Tibial artery (tissue), 4 donors: ENCODE results near the gene BEST4.
"Not testable (repeated sequence)": the region's sequence is repeated elsewhere in the genome, so short reads cannot be mapped to it uniquely, and the experiment has no call there.

Experiments
- DNase-seq, 2 donors: peaks; one replicate each; pipeline ENCODE4 v3.0.0-alpha.2; 2019
- H3K27ac ChIP-seq, 2 donors: fragments of 200-600 bp; sonication (generic) in 1 of 2; 1 replicate in 1 of 2; 2 replicates in 1 of 2; pipeline ENCODE4 v1.5.1; 2018 to 2019; ENCODE audit warnings: mild to moderate bottlenecking in 1 of 2
- H3K27me3 ChIP-seq, 2 donors: fragments of 200-600 bp; sonication (generic) in 1 of 2; one replicate each; pipeline versions ENCODE4 v1.5.1 to v1.6.0; 2016 to 2019
- H3K36me3 ChIP-seq, 3 donors: fragments of 200-600 bp; sonication (generic) in 2 of 3; one replicate each; pipeline ENCODE4 v1.5.1; 2016 to 2019; ENCODE audit warnings: mild to moderate bottlenecking in 2 of 3
- H3K4me1 ChIP-seq, 4 donors: fragments of 200-600 bp; sonication (generic) in 2 of 4; 1 replicate in 3 of 4; 2 replicates in 1 of 4; pipeline ENCODE4 v1.5.1; 2016 to 2019
- H3K4me3 ChIP-seq, 2 donors: fragments of 200-600 bp; sonication (generic) in 1 of 2; 1 replicate in 1 of 2; 2 replicates in 1 of 2; pipeline ENCODE4 v1.5.1; 2018 to 2019; ENCODE audit warnings: mild to moderate bottlenecking in 2 of 2
- H3K9me3 ChIP-seq, 3 donors: fragments of 200-600 bp; sonication (generic) in 1 of 3; one replicate each; pipeline ENCODE4 v1.5.1; 2016 to 2019
- CTCF ChIP-seq, 2 experiments: fragments of 200-600 bp in 1 of 2; fragments of 450-650 bp in 1 of 2; IDR thresholded peaks; one replicate each; pipeline ENCODE4 v1.5.1; 2017 to 2019; ENCODE audit warnings: antibody characterized with exemption in 2 of 2, mild to moderate bottlenecking in 1 of 2, moderate library complexity in 1 of 2
- intact Hi-C: fragments of 100-400 bp; cut with DNase I; formaldehyde crosslinking; loops from one replicate; pipeline ENCODE4 v1.15.0; 2023; ENCODE audit warnings: low total_unique reads

BEST4 gene

GRCh38 chr1:44826375-44827196, 38.6 kb upstream of the BEST4 start:
- no peaks in the 10 kb centered on the region for H3K4me1 ChIP-seq
- H3K27me3 ChIP-seq, result no peaks in the 10 kb centered on the region
- peak overlapping the region in 1 of 2 donors; percentile 8 for H3K4me3 ChIP-seq
- intact Hi-C loops, result no loop called here
- H3K9me3 ChIP-seq, result no peaks in the 10 kb centered on the region
- TF ChIP-seq CTCF (IDR thresholded peaks at IDR 0.05), result no peak
- peaks cover 0 to 20% (median 0%) of the 10 kb centered on the region in 3 donors for H3K36me3 ChIP-seq
- peak overlapping the region in 1 of 2 donors; percentile 28 for H3K27ac ChIP-seq
- DNase-seq, result peak; percentile 78 to 87

GRCh38 chr1:44824392-44824791, 36.4 kb upstream of the BEST4 start:
- Histone ChIP-seq H3K36me3 (peaks cover 0 to 17% (median 0%) of the 10 kb centered on the region in 3 donors), H3K4me1 (peaks cover 0 to 14% (median 10%) of the 10 kb centered on the region in 4 donors)
- H3K27ac ChIP-seq, intact Hi-C loops, H3K4me3 ChIP-seq, H3K27me3 ChIP-seq, H3K9me3 ChIP-seq: not testable (repeated sequence)
- DNase-seq, result peak in 1 of 2 donors; percentile 1

DNA sequence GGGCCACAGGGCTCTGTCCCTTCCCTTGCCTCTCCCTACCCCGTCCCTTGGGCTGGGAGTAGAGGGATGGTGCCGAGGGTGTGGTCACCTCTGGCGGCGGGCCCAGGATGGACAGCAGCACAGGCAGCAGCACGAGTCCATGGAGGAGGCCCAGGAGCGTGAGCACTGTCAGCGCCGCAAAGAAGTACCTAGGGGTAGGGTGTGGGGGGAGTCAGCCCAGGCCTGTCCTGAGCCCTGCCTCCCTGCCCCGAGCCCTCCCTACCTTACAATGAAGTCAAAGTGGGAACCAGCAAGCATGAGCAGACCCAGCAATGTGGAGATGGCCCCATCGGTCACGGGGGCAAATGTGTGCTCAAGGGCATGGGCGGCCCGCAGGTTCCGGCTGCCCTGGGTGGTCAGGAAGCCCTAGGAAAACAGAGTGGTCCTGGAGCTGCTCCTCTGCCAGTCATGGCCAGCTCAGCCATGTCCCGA, 35.0 kb upstream of the BEST4 start:
- Histone ChIP-seq H3K4me3 (no peak overlapping the region), H3K27ac (no peak overlapping the region), H3K36me3 (peaks cover 0 to 10% (median 0%) of the 10 kb centered on the region in 3 donors), H3K9me3 (no peaks in the 10 kb centered on the region), H3K4me1 (peaks cover 0 to 27% (median 18%) of the 10 kb centered on the region in 4 donors), H3K27me3 (no peaks in the 10 kb centered on the region)
- intact Hi-C loops, result no loop called here
- peak in 1 of 2 donors; percentile 23 for DNase-seq
- no peak for TF ChIP-seq CTCF (IDR thresholded peaks at IDR 0.05)

DNA sequence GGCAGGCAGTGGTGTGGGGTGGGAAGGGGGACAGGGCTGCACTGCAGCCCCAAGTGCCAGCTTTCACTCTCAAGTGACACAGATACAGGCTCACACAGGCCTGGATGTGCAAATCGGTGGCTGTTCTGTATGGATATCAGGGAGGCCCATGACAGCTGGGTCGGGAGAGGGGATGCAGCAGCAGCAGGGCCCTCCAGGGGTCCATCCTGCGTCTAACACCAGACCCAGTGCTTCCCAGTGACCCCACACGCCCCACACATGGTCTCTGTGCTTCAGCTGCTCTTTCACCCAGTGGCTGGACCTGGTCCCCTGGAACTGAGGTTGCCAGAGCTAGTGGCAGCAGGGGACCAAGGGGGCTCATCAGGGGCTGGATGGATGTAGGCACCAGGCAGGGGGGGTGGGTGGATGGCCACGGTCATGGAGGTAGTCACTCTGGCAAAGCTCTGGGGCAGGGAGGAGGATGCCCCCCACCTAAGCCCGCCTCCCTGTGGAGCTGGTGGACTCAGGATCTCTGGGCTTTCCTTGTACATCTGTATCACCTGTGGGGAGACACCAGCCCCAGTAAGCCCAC, 34.2 kb upstream of the BEST4 start:
- H3K9me3 ChIP-seq, result no peaks in the 10 kb centered on the region
- intact Hi-C loops, result no loop called here
- no peak overlapping the region for H3K4me3 ChIP-seq
- peaks cover 0 to 27% (median 18%) of the 10 kb centered on the region in 4 donors for H3K4me1 ChIP-seq
- TF ChIP-seq CTCF (IDR thresholded peaks at IDR 0.05), result no peak
- peaks cover 0 to 7% (median 0%) of the 10 kb centered on the region in 3 donors for H3K36me3 ChIP-seq
- H3K27ac ChIP-seq, result peak overlapping the region in 1 of 2 donors; percentile 99
- DNase-seq, result peak; percentile 20 to 63
- H3K27me3 ChIP-seq, result no peaks in the 10 kb centered on the region

- H3K27ac ChIP-seq, result peak overlapping the region; percentile 98 to 99
- intact Hi-C loops, result no loop called here
- H3K4me1 ChIP-seq, result peaks cover 0 to 27% (median 18%) of the 10 kb centered on the region in 4 donors
- peaks cover 0 to 3% (median 0%) of the 10 kb centered on the region in 3 donors for H3K36me3 ChIP-seq
- no peak overlapping the region for H3K4me3 ChIP-seq
- TF ChIP-seq CTCF (IDR thresholded peaks at IDR 0.05), result no peak
- peak; percentile 20 to 64 for DNase-seq
- H3K9me3 ChIP-seq, result no peaks in the 10 kb centered on the region
- H3K27me3 ChIP-seq, result no peaks in the 10 kb centered on the region
Measured at GRCh38 chr1:44821240-44821715, 33.3 kb upstream of the BEST4 start.
